ENCODE data around the gene ERAP2.

DNA sequence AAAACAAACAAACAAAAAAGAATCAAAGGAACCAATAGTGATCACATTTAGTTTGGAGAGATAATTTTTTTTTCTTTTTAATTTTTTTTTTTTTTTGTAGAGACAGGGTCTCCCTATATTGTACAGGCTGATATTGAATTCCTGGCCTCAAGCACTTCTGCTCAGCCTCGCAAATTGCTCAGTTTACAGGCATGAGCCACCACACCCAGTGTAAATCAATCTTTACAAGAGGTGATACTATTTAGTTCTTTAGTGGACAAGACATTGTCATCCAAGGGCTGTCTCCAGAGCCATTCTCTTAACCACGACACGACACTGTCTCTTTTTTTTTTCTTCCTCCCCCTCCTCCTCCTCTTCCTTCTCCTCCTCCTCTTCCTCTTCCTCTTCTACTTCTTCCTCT lies 29.6 kb downstream of the ERAP2 start:
- TF ChIP-seq, protein P1, sequence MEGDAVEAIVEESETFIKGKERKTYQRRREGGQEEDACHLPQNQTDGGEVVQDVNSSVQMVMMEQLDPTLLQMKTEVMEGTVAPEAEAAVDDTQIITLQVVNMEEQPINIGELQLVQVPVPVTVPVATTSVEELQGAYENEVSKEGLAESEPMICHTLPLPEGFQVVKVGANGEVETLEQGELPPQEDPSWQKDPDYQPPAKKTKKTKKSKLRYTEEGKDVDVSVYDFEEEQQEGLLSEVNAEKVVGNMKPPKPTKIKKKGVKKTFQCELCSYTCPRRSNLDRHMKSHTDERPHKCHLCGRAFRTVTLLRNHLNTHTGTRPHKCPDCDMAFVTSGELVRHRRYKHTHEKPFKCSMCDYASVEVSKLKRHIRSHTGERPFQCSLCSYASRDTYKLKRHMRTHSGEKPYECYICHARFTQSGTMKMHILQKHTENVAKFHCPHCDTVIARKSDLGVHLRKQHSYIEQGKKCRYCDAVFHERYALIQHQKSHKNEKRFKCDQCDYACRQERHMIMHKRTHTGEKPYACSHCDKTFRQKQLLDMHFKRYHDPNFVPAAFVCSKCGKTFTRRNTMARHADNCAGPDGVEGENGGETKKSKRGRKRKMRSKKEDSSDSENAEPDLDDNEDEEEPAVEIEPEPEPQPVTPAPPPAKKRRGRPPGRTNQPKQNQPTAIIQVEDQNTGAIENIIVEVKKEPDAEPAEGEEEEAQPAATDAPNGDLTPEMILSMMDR (optimal IDR thresholded peaks at IDR 0.05 in 1 of 3, IDR thresholded peaks at IDR 0.05 in 1 of 3, conservative IDR thresholded peaks at IDR 0.05 in 1 of 3; ENCODE audit: extremely low read depth in 1 of 3, insufficient read depth in 2 of 3, low read length in 3 of 3), result no peak
- no peak for TF ChIP-seq EZH2 (IDR thresholded peaks at IDR 0.05; ENCODE audit: low read length)
